Hair follicular keratinocyte (primary cell): ENCODE results near the gene PCDHGB3. TPM values are rescaled to one million over a fixed set of nuclear protein-coding genes. Genes with fewer than 3 reads are reported as not detected.

Experiments used
- total RNA-seq: library from RNA; depleted of rRNA; stranded (reverse); fragments of >200 nt; gene quantifications from 2 replicates; pipeline ENCODE4 v1.2.3, GENCODE V29; 2015

PCDHGB3 gene
- total RNA-seq, 1 donor from 2014 or later, result 0.46 TPM

GRCh38 chr5:141407790-141408505, 37.9 kb downstream of the PCDHGB3 start, which contains the start of gene PCDHGB6:
TSS of gene PCDHGB6 (plus strand) at chr5:141408021. CDS start at chr5:141408203, 182 bp downstream.

GRCh38 chr5:141412854-141413539, 43.0 kb downstream of the PCDHGB3 start, which contains the start of gene PCDHGA10:
TSS of gene PCDHGA10 (plus strand) at chr5:141412987. CDS start at chr5:141413176, 189 bp downstream.

GRCh38 chr5:141417494-141418172, 47.6 kb downstream of the PCDHGB3 start, which contains the start of gene PCDHGB7:
TSS of gene PCDHGB7 (plus strand) at chr5:141417677. CDS start at chr5:141417860, 183 bp downstream.

GRCh38 chr5:141420855-141421488, 50.9 kb downstream of the PCDHGB3 start, which contains the start of gene PCDHGA11:
TSS of gene PCDHGA11 (plus strand) at chr5:141421051. CDS start at chr5:141421228, 177 bp downstream.

Other genes starting within 250 kb of the PCDHGB3 start
- gene PCDHB4, start 248.4 kb upstream of the PCDHGB3 start, total RNA-seq, result 0.34 TPM in 1 of 2 replicates, not detected in the other
- not detected in 2 replicates for gene PCDHB5, start 235.0 kb upstream of the PCDHGB3 start, total RNA-seq
- not detected in 2 replicates for gene PCDHB6, start 220.2 kb upstream of the PCDHGB3 start, total RNA-seq
- gene PCDHB7, start 197.6 kb upstream of the PCDHGB3 start, total RNA-seq, result not detected in 2 replicates
- gene PCDHB8, start 192.5 kb upstream of the PCDHGB3 start, total RNA-seq, result not detected in 2 replicates
- 0.16 TPM in 1 of 2 replicates, not detected in the other for gene PCDHB16, start 187.9 kb upstream of the PCDHGB3 start, total RNA-seq
- gene PCDHB9, start 183.1 kb upstream of the PCDHGB3 start, total RNA-seq, result 0.08 TPM in 1 of 2 replicates, not detected in the other
- under 0.01 and 0.04 TPM in 2 replicates for gene PCDHB10, start 177.9 kb upstream of the PCDHGB3 start, total RNA-seq
- not detected in 2 replicates for gene PCDHB11, start 170.6 kb upstream of the PCDHGB3 start, total RNA-seq
- not detected in 2 replicates for gene PCDHB12, start 161.5 kb upstream of the PCDHGB3 start, total RNA-seq
- gene PCDHB13, start 156.3 kb upstream of the PCDHGB3 start, total RNA-seq, result not detected in 2 replicates
- 0.04 TPM in 1 of 2 replicates, not detected in the other for gene PCDHB14, start 146.9 kb upstream of the PCDHGB3 start, total RNA-seq
- gene PCDHB15, start 124.8 kb upstream of the PCDHGB3 start, total RNA-seq, result 0.04 and 0.08 TPM in 2 replicates
- gene SLC25A2, start 66.2 kb upstream of the PCDHGB3 start, total RNA-seq, result not detected in 2 replicates
- gene TAF7, start 49.5 kb upstream of the PCDHGB3 start, total RNA-seq, result 28.9 and 35.5 TPM in 2 replicates
- gene PCDHGA1, start 39.7 kb upstream of the PCDHGB3 start, total RNA-seq, result not detected in 2 replicates
- gene PCDHGA2, start 31.5 kb upstream of the PCDHGB3 start, total RNA-seq, result 0.04 and 0.55 TPM in 2 replicates
- gene PCDHGA3, start 26.4 kb upstream of the PCDHGB3 start, total RNA-seq, result 0.04 and 0.08 TPM in 2 replicates
- gene PCDHGB1, start 20.1 kb upstream of the PCDHGB3 start, total RNA-seq, result 0.23 and 0.38 TPM in 2 replicates
- 0.08 and 0.15 TPM in 2 replicates for gene PCDHGA4, start 15.2 kb upstream of the PCDHGB3 start, total RNA-seq
- gene PCDHGB2, start 10.2 kb upstream of the PCDHGB3 start, total RNA-seq, result 0.08 and 0.23 TPM in 2 replicates
- under 0.01 TPM in 1 of 2 replicates, not detected in the other for gene PCDHGA5, start 6.1 kb upstream of the PCDHGB3 start, total RNA-seq
- gene PCDHGA6, start 3.6 kb downstream of the PCDHGB3 start, total RNA-seq, result 0.15 and 0.16 TPM in 2 replicates
- 0.11 and 0.86 TPM in 2 replicates for gene PCDHGA7, start 12.5 kb downstream of the PCDHGB3 start, total RNA-seq
- gene PCDHGB4, start 17.5 kb downstream of the PCDHGB3 start, total RNA-seq, result 1.5 and 3.7 TPM in 2 replicates
- gene PCDHGA8, start 22.4 kb downstream of the PCDHGB3 start, total RNA-seq, result 0.08 and 0.39 TPM in 2 replicates
- gene PCDHGB5, start 27.7 kb downstream of the PCDHGB3 start, total RNA-seq, result 3.3 and 5.9 TPM in 2 replicates
- gene PCDHGA9, start 32.5 kb downstream of the PCDHGB3 start, total RNA-seq, result 0.53 and 0.70 TPM in 2 replicates
- 0.61 and 0.70 TPM in 2 replicates for gene PCDHGB6, start 37.8 kb downstream of the PCDHGB3 start, total RNA-seq
- 1.3 and 1.6 TPM in 2 replicates for gene PCDHGA10, start 42.7 kb downstream of the PCDHGB3 start, total RNA-seq
- 1.3 and 2.3 TPM in 2 replicates for gene PCDHGB7, start 47.4 kb downstream of the PCDHGB3 start, total RNA-seq
- gene PCDHGA11, start 50.8 kb downstream of the PCDHGB3 start, total RNA-seq, result 0.84 and 0.94 TPM in 2 replicates
- gene PCDHGA12, start 60.3 kb downstream of the PCDHGB3 start, total RNA-seq, result 1.6 and 4.0 TPM in 2 replicates
- 21.8 and 60.9 TPM in 2 replicates for gene PCDHGC3, start 105.7 kb downstream of the PCDHGB3 start, total RNA-seq
- 0.19 and 0.31 TPM in 2 replicates for gene PCDHGC4, start 114.8 kb downstream of the PCDHGB3 start, total RNA-seq
- gene PCDHGC5, start 118.8 kb downstream of the PCDHGB3 start, total RNA-seq, result 1.2 and 5.0 TPM in 2 replicates
- 99.0 and 100 TPM in 2 replicates for gene DIAPH1, start 248.8 kb downstream of the PCDHGB3 start, total RNA-seq